OCI-LY7 (cell line): Measurements from ENCODE around the gene VKORC1.

ENCODE experiments used
- EZH2phosphoT487 ChIP-seq: fragments of 200-600 bp; sonication (generic); IDR thresholded peaks from 2 replicates; pipeline ENCODE4 v1.6.1; 2018; ENCODE audit warnings: low read depth, borderline replicate concordance, mild to moderate bottlenecking, mixed run types, antibody characterized with exemption, low read length, moderate library complexity, mixed read lengths
- TF ChIP-seq, protein P1 (sequence below): fragments of 200-600 bp; sonication (generic); conservative IDR thresholded peaks from 2 replicates; pipeline ENCODE4 v1.5.1; 2014; ENCODE audit warnings: mild to moderate bottlenecking, antibody characterized with exemption, low read length, moderate library complexity, mixed read lengths

DNA sequence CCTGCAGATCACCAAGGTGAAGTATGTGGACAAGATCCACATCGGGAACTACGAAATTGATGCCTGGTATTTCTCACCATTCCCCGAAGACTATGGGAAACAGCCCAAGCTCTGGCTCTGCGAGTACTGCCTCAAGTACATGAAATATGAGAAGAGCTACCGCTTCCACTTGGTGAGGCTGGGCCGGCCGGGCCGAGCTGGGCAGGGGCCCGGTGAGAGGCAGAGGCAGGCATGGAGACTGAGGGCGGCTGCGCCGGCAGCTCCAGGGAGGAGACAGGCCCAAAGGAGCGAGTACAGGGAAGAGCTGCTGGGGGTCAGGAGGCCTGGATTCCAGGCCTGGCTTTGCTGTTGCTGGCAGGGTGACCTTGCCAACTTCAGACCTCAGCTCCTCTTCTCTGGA, 32.6 kb upstream of the VKORC1 start:
- TF ChIP-seq, protein P1, sequence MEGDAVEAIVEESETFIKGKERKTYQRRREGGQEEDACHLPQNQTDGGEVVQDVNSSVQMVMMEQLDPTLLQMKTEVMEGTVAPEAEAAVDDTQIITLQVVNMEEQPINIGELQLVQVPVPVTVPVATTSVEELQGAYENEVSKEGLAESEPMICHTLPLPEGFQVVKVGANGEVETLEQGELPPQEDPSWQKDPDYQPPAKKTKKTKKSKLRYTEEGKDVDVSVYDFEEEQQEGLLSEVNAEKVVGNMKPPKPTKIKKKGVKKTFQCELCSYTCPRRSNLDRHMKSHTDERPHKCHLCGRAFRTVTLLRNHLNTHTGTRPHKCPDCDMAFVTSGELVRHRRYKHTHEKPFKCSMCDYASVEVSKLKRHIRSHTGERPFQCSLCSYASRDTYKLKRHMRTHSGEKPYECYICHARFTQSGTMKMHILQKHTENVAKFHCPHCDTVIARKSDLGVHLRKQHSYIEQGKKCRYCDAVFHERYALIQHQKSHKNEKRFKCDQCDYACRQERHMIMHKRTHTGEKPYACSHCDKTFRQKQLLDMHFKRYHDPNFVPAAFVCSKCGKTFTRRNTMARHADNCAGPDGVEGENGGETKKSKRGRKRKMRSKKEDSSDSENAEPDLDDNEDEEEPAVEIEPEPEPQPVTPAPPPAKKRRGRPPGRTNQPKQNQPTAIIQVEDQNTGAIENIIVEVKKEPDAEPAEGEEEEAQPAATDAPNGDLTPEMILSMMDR, result no peak
- no peak for TF ChIP-seq EZH2phosphoT487
